Testis (tissue), 2 donors: ENCODE measurements around the gene CDCA5.

Experiments used
- POLR2A ChIP-seq: fragments of 450-650 bp; IDR thresholded peaks from one replicate; pipeline ENCODE4 v1.6.1; 2017; ENCODE audit warnings: antibody characterized with exemption, mild to moderate bottlenecking, moderate library complexity
- TF ChIP-seq, protein P1 (sequence below), 3 experiments: fragments of 450-650 bp in 2 of 3; fragments of 200-600 bp in 1 of 3; sonication (generic) in 1 of 3; IDR thresholded peaks; one replicate each; pipeline ENCODE4 v1.5.1; 2016 to 2019; ENCODE audit warnings: antibody characterized with exemption in 3 of 3, mild to moderate bottlenecking in 2 of 3, moderate library complexity in 1 of 3

DNA sequence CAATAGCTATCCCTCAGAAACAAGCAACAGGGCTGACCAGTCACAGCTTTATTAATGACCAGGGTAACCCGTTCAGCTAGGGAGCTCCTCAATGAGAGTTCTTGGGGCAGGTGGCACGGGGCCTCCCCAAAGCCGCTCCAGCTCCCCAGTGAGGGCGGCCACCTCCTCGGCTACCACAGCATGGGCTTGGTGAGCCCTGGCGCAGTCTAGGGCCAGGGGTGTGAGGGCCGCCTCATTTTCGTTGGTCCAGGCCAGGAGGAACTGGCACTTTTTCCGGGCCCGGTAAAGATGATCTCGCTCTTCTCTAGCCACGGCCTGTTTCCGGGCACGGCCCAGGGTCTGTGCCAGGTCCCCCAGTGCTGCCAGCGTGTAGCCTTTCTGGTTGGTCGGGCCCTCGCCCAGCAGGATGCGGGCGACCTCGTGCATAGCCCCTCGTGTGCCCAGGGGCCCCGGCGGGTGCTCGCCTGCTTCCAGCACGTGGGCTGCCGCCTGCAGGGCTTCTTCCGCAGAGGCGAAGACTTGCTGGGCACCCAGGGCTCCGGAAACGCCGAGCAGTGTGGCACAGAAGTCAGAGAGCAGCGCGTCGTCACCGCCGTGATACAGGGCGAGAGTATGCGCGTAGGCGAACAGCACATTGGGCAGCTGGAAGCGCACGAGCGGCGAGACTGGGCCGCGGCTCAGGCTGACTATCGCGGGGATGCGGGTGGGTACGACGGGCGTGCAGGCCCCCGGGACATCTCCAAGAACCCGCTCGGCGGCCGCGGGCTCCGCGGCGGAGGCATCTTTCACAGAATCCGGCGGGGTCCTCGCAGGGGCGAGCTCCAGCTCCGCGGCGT is 32.7 kb upstream of the CDCA5 start:
- TF ChIP-seq, protein P1, sequence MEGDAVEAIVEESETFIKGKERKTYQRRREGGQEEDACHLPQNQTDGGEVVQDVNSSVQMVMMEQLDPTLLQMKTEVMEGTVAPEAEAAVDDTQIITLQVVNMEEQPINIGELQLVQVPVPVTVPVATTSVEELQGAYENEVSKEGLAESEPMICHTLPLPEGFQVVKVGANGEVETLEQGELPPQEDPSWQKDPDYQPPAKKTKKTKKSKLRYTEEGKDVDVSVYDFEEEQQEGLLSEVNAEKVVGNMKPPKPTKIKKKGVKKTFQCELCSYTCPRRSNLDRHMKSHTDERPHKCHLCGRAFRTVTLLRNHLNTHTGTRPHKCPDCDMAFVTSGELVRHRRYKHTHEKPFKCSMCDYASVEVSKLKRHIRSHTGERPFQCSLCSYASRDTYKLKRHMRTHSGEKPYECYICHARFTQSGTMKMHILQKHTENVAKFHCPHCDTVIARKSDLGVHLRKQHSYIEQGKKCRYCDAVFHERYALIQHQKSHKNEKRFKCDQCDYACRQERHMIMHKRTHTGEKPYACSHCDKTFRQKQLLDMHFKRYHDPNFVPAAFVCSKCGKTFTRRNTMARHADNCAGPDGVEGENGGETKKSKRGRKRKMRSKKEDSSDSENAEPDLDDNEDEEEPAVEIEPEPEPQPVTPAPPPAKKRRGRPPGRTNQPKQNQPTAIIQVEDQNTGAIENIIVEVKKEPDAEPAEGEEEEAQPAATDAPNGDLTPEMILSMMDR (IDR thresholded peaks at IDR 0.05): no peak
- no peak for TF ChIP-seq POLR2A
